ENCODE results near the gene NINJ1.

Gene NINJ1

GRCh38 chr9:93131599-93132286 is 2.3 kb downstream of the NINJ1 start:
- TF ChIP-seq, protein P1, sequence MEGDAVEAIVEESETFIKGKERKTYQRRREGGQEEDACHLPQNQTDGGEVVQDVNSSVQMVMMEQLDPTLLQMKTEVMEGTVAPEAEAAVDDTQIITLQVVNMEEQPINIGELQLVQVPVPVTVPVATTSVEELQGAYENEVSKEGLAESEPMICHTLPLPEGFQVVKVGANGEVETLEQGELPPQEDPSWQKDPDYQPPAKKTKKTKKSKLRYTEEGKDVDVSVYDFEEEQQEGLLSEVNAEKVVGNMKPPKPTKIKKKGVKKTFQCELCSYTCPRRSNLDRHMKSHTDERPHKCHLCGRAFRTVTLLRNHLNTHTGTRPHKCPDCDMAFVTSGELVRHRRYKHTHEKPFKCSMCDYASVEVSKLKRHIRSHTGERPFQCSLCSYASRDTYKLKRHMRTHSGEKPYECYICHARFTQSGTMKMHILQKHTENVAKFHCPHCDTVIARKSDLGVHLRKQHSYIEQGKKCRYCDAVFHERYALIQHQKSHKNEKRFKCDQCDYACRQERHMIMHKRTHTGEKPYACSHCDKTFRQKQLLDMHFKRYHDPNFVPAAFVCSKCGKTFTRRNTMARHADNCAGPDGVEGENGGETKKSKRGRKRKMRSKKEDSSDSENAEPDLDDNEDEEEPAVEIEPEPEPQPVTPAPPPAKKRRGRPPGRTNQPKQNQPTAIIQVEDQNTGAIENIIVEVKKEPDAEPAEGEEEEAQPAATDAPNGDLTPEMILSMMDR (IDR thresholded peaks at IDR 0.05; ENCODE audit: low read length, missing control alignments) = no peak
- H3K4me3 ChIP-seq (replicated peaks; ENCODE audit: low read depth, low read length) = no peak overlapping the region
- DNase-seq (ENCODE audit: low read depth) = no peak

DNA sequence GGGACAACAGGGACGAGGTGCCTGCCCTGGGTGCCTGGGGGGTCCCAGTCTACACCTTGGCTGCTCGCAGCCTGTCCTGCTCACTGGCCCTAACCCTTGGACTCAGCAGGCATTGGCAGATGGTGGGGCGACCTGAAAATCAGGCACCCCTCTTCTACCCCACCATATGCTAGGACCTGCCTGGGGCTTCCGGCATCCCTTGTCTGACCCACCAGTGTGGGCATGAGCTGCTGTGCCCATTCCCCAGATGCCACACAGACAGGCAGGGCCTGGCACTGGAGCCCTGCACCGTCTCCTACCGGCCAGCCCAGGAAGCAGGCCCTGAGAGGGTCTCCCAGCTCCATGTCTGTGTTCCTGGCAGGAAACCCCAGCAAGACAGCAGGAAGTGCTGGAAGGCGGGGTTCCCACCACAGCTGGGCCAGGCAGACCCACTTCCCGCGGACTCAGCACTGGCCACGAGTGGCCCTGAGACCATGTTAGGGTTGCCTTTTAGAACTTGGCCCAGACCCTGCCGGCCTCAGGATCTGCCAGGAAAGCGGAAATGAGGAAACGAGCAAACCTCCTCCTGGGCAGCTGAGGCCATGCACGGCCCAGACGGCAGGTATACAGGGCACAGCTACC is 3.1 kb downstream of the NINJ1 start:
- no peak for DNase-seq (ENCODE audit: low read depth)
- no peak overlapping the region for H3K4me3 ChIP-seq (replicated peaks; ENCODE audit: low read depth, low read length)
- TF ChIP-seq, protein P1 (IDR thresholded peaks at IDR 0.05; ENCODE audit: low read length, missing control alignments) = no peak

DNA sequence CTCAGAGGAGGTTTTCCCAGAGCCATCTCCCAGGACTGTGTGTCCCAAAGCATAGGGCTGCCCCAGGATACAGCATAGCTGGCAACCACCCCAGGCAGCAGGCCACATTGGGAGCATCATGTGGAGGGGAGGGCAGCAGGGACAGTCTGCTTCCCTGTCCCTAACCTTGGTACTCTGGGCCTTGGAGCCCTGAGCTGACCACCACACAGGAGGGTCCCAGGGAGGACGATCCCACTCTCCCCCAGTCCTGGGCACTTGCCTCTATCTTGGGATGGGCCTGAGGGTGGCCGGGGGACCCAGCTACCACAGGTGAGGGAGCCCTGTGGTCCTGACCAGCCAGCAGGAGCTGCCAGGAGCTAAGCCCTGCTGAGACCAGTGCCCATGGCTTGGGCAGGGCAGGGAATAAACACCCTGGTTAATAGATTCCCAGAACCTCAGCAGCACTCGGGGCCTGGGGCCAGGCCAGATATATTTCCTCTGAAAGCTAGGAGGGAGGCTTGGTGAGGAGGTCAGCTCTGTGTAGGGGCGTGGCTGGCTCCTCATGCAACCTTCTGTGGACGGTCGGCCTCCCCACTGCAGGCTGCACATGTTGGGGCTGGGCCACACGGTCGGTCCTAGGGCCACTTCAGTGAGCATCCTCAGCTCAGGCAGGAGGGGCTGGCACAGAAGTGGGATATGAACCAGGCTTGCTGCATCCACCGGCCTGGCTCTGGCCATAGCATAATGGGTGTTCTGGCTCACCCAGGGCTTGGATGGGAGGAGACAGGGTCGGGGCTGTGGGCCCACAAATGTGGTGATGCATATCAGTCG is 4.2 kb downstream of the NINJ1 start:
- no peak for DNase-seq (ENCODE audit: low read depth)
- H3K4me3 ChIP-seq (replicated peaks; ENCODE audit: low read depth, low read length) = no peak overlapping the region
- TF ChIP-seq, protein P1 (IDR thresholded peaks at IDR 0.05; ENCODE audit: low read length, missing control alignments) = no peak

GRCh38 chr9:93129286-93129685 is 4.8 kb downstream of the NINJ1 start:
- TF ChIP-seq, protein P1 (IDR thresholded peaks at IDR 0.05; ENCODE audit: low read length, missing control alignments) = no peak
- DNase-seq (ENCODE audit: low read depth) = no peak
- H3K4me3 ChIP-seq (replicated peaks; ENCODE audit: low read depth, low read length) = no peak overlapping the region

GRCh38 chr9:93128715-93129224 is 5.3 kb downstream of the NINJ1 start:
- TF ChIP-seq, protein P1 (IDR thresholded peaks at IDR 0.05; ENCODE audit: low read length, missing control alignments) = no peak
- no peak for DNase-seq (ENCODE audit: low read depth)
- H3K4me3 ChIP-seq (replicated peaks; ENCODE audit: low read depth, low read length) = no peak overlapping the region

- no peak for DNase-seq (ENCODE audit: low read depth)
- TF ChIP-seq, protein P1 (IDR thresholded peaks at IDR 0.05; ENCODE audit: low read length, missing control alignments) = no peak
- H3K4me3 ChIP-seq (replicated peaks; ENCODE audit: low read depth, low read length) = no peak overlapping the region
Measured at GRCh38 chr9:93128011-93128714, 5.9 kb downstream of the NINJ1 start.

Data from fibroblast of pulmonary artery (primary cell).